ENCODE data around the gene TCF7L2.

- TF ChIP-seq CTCF (IDR thresholded peaks at IDR 0.05) (no peak), POLR2A (IDR thresholded peaks at IDR 0.05) (no peak)
Observed at GRCh38 chr10:113104047-113104446, 154.0 kb downstream of the TCF7L2 start.
